ENCODE results near the gene LANCL2.

The LANCL2 gene

GRCh38 chr7:55436457-55436856, 71.3 kb downstream of the LANCL2 start:
- H3K4me3 ChIP-seq (ENCODE audit: insufficient read depth, low read depth, low read length) = no peak overlapping the region
- no peak overlapping the region for H3K27ac ChIP-seq (ENCODE audit: insufficient read depth, low read depth, low read length, poor library complexity, severe bottlenecking)
- no peaks in the 10 kb centered on the region for H3K27me3 ChIP-seq (ENCODE audit: control insufficient read depth, insufficient read depth, low read length, poor library complexity, severe bottlenecking)
- no peaks in the 10 kb centered on the region for H3K4me1 ChIP-seq (ENCODE audit: control insufficient read depth, insufficient read depth, low read length)
- no peaks in the 10 kb centered on the region for H3K36me3 ChIP-seq (ENCODE audit: control insufficient read depth, insufficient read depth, low read length)
- no peaks in the 10 kb centered on the region for H3K9me3 ChIP-seq (ENCODE audit: control insufficient read depth, low read length)
- WGBS, 2 experiments = 90 to 91% methylated on average over 10 of the region's 10 CpGs

DNA sequence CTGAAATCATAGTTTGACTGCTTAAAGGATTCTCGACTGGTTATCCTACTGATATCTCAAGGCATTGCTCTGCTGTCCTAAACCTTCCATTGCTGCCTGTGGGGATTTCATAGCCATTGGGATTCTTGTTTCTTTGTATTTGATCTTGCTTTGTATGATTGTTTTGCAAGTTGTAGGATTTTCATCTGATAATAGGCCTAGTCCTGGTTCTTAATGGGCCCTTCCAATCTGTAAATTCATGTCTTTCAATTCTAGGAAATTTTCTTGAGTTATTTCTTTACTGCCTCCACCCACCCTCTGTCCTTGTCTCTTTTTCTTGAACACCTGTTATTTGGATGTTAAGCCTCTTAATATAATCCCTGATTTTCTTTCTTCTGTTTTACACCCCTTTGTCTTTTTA, 72.2 kb downstream of the LANCL2 start:
- WGBS, 2 experiments = 88 to 93% methylated on average over 1 of the region's 1 CpG
- no peaks in the 10 kb centered on the region for H3K9me3 ChIP-seq (ENCODE audit: control insufficient read depth, low read length)
- H3K4me3 ChIP-seq (ENCODE audit: insufficient read depth, low read depth, low read length) = no peak overlapping the region
- no peak overlapping the region for H3K27ac ChIP-seq (ENCODE audit: insufficient read depth, low read depth, low read length, poor library complexity, severe bottlenecking)
- H3K27me3 ChIP-seq (ENCODE audit: control insufficient read depth, insufficient read depth, low read length, poor library complexity, severe bottlenecking) = no peaks in the 10 kb centered on the region
- no peaks in the 10 kb centered on the region for H3K36me3 ChIP-seq (ENCODE audit: control insufficient read depth, insufficient read depth, low read length)
- no peaks in the 10 kb centered on the region for H3K4me1 ChIP-seq (ENCODE audit: control insufficient read depth, insufficient read depth, low read length)

DNA sequence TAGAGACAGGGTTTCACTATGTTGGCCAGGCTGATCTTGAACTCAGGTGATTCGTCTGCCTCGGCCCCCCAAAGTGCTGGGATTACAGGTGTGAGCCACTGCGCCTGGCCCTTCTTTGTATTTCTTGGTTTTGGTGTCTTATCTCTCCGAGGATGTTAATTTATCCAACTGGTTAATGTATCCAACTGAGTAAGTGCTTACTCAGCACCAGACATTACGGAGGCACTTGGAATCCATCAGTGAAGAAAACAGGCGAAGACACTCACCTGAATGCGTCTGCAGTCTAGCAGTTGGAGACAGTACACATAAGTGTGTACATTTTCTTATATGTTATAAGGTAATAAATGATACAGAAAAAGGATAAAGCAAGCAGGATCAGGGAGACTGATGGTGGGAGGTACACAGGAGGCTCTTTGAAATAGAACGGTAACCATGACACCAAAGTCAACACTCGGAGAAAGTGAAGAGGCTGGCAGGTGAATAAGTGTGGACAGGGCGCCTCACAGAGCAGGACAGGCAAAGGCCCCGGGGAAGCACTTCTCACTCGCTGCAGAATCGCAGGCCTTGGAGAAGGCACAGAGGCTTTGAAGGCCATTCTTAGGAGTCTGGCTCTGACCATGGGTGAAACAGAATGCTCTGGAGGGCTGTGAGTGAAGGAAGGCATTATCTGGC, 73.1 kb downstream of the LANCL2 start:
- no peaks in the 10 kb centered on the region for H3K27me3 ChIP-seq (ENCODE audit: control insufficient read depth, insufficient read depth, low read length, poor library complexity, severe bottlenecking)
- H3K4me1 ChIP-seq (ENCODE audit: control insufficient read depth, insufficient read depth, low read length) = no peaks in the 10 kb centered on the region
- no peaks in the 10 kb centered on the region for H3K36me3 ChIP-seq (ENCODE audit: control insufficient read depth, insufficient read depth, low read length)
- H3K4me3 ChIP-seq (ENCODE audit: insufficient read depth, low read depth, low read length) = no peak overlapping the region
- no peaks in the 10 kb centered on the region for H3K9me3 ChIP-seq (ENCODE audit: control insufficient read depth, low read length)
- H3K27ac ChIP-seq (ENCODE audit: insufficient read depth, low read depth, low read length, poor library complexity, severe bottlenecking) = no peak overlapping the region
- WGBS, 2 experiments = 91 to 96% methylated on average over 13 of the region's 13 CpGs

- H3K4me3 ChIP-seq (ENCODE audit: insufficient read depth, low read depth, low read length) = no peak overlapping the region
- H3K36me3 ChIP-seq (ENCODE audit: control insufficient read depth, insufficient read depth, low read length) = no peaks in the 10 kb centered on the region
- whole genome bisulfite sequencing, 2 experiments = 82 to 85% methylated on average over 19 of the region's 19 CpGs
- no peak overlapping the region for H3K27ac ChIP-seq (ENCODE audit: insufficient read depth, low read depth, low read length, poor library complexity, severe bottlenecking)
- no peaks in the 10 kb centered on the region for H3K9me3 ChIP-seq (ENCODE audit: control insufficient read depth, low read length)
- no peaks in the 10 kb centered on the region for H3K4me1 ChIP-seq (ENCODE audit: control insufficient read depth, insufficient read depth, low read length)
- H3K27me3 ChIP-seq (ENCODE audit: control insufficient read depth, insufficient read depth, low read length, poor library complexity, severe bottlenecking) = no peaks in the 10 kb centered on the region
These were observed 73.8 kb downstream of the LANCL2 start for GRCh38 chr7:55438757-55439525.

DNA sequence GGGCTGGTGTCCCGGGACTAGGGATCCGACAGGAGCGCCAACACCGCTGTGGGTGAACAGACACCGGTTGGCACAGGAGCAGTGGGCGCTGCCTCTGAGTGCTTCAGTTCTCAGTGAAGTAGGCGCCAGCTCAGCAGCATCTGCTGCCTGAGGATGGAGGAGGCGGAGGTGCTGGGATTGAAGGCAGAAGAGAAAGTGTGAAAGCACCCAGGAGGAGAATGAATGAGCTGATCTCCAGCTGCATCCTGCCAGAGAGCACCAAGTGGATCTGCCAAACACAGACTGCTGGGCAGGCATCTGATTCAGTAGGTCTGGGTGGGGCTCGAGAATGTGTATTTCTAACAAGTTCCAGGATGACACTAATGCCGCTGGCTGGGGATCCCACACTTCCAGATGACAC, 74.5 kb downstream of the LANCL2 start:
- Histone ChIP-seq H3K9me3 (ENCODE audit: control insufficient read depth, low read length) (no peaks in the 10 kb centered on the region), H3K4me1 (ENCODE audit: control insufficient read depth, insufficient read depth, low read length) (no peaks in the 10 kb centered on the region), H3K27me3 (ENCODE audit: control insufficient read depth, insufficient read depth, low read length, poor library complexity, severe bottlenecking) (no peaks in the 10 kb centered on the region), H3K36me3 (ENCODE audit: control insufficient read depth, insufficient read depth, low read length) (no peaks in the 10 kb centered on the region), H3K27ac (ENCODE audit: insufficient read depth, low read depth, low read length, poor library complexity, severe bottlenecking) (no peak overlapping the region), H3K4me3 (ENCODE audit: insufficient read depth, low read depth, low read length) (no peak overlapping the region)
- 88 to 90% methylated on average over 10 of the region's 10 CpGs for WGBS, 2 experiments

DNA sequence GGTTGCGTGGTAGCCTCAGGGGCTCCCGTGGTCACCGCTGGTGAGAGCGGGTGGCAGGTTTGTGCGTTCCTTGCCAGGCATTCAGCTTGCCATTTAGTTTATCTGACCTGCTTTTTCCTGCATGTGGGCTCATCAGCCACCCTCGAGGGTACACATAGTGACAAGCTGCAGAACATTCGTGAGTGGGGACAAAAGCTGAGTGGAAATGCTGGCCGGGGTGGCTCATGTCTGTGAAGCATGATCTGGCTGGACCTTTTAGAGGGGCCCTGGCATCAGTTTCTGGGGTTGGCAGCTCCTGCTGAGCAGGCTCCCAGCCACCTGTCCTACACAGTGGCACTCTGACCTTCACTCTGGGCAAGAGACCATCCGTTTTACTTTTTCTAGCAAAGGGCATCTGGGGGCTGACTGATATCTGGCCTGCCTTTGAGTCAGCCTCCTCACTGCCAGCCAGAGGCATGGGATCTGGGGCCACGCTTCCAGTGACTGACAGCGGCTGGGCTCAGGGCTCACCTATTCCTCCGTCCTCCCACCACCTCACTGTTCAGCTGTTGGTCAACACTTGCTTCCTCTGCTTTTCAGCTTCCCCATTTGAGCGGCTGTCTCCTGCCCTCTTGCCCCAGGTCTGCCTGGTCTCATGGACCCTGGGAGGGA, 75.0 kb downstream of the LANCL2 start:
- 93% methylated on average over 13 of the region's 13 CpGs for WGBS, 2 experiments
- Histone ChIP-seq H3K9me3 (ENCODE audit: control insufficient read depth, low read length) (no peaks in the 10 kb centered on the region), H3K27ac (ENCODE audit: insufficient read depth, low read depth, low read length, poor library complexity, severe bottlenecking) (no peak overlapping the region), H3K27me3 (ENCODE audit: control insufficient read depth, insufficient read depth, low read length, poor library complexity, severe bottlenecking) (no peaks in the 10 kb centered on the region), H3K4me3 (ENCODE audit: insufficient read depth, low read depth, low read length) (no peak overlapping the region), H3K4me1 (ENCODE audit: control insufficient read depth, insufficient read depth, low read length) (no peaks in the 10 kb centered on the region), H3K36me3 (ENCODE audit: control insufficient read depth, insufficient read depth, low read length) (no peaks in the 10 kb centered on the region)

- H3K27ac ChIP-seq (ENCODE audit: insufficient read depth, low read depth, low read length, poor library complexity, severe bottlenecking) = no peak overlapping the region
- H3K4me1 ChIP-seq (ENCODE audit: control insufficient read depth, insufficient read depth, low read length) = no peaks in the 10 kb centered on the region
- no peaks in the 10 kb centered on the region for H3K27me3 ChIP-seq (ENCODE audit: control insufficient read depth, insufficient read depth, low read length, poor library complexity, severe bottlenecking)
- H3K4me3 ChIP-seq (ENCODE audit: insufficient read depth, low read depth, low read length) = no peak overlapping the region
- H3K9me3 ChIP-seq (ENCODE audit: control insufficient read depth, low read length) = no peaks in the 10 kb centered on the region
- WGBS, 2 experiments = 88 to 95% methylated on average over 5 of the region's 5 CpGs
- H3K36me3 ChIP-seq (ENCODE audit: control insufficient read depth, insufficient read depth, low read length) = no peaks in the 10 kb centered on the region
These were observed 75.9 kb downstream of the LANCL2 start for GRCh38 chr7:55441002-55441401.

DNA sequence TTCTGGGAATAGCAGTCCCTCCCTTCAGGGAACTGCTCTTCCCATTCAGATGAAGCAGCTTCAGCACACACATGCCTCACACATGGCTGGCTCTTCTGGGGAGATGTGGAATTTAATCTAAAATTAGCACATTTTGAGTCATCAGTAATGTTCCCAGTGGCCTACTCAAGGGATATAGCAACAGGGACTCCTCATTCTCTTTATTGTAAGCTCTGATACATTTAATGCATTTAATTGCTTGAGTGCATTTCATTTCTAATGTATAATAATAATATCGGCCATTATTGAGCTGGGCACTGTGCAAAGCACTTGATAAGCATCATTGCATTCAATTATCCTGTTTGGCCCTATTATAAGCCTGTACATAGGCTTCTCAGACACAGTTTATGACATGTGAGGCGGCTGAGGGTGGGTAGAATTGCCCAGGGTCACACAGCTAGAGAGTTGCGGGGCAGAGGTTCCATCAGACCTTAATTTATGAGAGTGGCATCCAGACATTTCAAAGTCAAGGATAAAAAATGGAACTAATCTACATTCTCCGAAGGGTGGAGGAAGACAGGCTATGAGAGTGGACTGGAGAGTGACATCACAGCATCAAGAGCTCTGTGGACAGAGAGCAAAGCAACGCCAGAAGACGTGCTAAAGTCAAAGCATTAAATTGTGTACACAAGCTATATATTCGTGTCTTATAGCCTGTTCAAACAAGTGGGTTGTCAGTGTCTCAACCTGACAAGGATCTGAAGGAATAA, 76.8 kb downstream of the LANCL2 start:
- no peak overlapping the region for H3K4me3 ChIP-seq (ENCODE audit: insufficient read depth, low read depth, low read length)
- no peaks in the 10 kb centered on the region for H3K4me1 ChIP-seq (ENCODE audit: control insufficient read depth, insufficient read depth, low read length)
- WGBS, 2 experiments = 91 to 97% methylated on average over 7 of the region's 7 CpGs
- H3K9me3 ChIP-seq (ENCODE audit: control insufficient read depth, low read length) = no peaks in the 10 kb centered on the region
- H3K27me3 ChIP-seq (ENCODE audit: control insufficient read depth, insufficient read depth, low read length, poor library complexity, severe bottlenecking) = no peaks in the 10 kb centered on the region
- H3K27ac ChIP-seq (ENCODE audit: insufficient read depth, low read depth, low read length, poor library complexity, severe bottlenecking) = no peak overlapping the region
- H3K36me3 ChIP-seq (ENCODE audit: control insufficient read depth, insufficient read depth, low read length) = no peaks in the 10 kb centered on the region

GRCh38 chr7:55444786-55445185, 79.6 kb downstream of the LANCL2 start:
- no peaks in the 10 kb centered on the region for H3K4me1 ChIP-seq (ENCODE audit: control insufficient read depth, insufficient read depth, low read length)
- no peaks in the 10 kb centered on the region for H3K36me3 ChIP-seq (ENCODE audit: control insufficient read depth, insufficient read depth, low read length)
- H3K4me3 ChIP-seq (ENCODE audit: insufficient read depth, low read depth, low read length) = no peak overlapping the region
- no peaks in the 10 kb centered on the region for H3K9me3 ChIP-seq (ENCODE audit: control insufficient read depth, low read length)
- H3K27ac ChIP-seq (ENCODE audit: insufficient read depth, low read depth, low read length, poor library complexity, severe bottlenecking) = no peak overlapping the region
- WGBS, 2 experiments = 71 to 89% methylated on average over 1 of the region's 1 CpG
- H3K27me3 ChIP-seq (ENCODE audit: control insufficient read depth, insufficient read depth, low read length, poor library complexity, severe bottlenecking) = no peaks in the 10 kb centered on the region

GRCh38 chr7:55448526-55448925, 83.4 kb downstream of the LANCL2 start:
- Histone ChIP-seq H3K9me3 (ENCODE audit: control insufficient read depth, low read length) (no peaks in the 10 kb centered on the region), H3K27me3 (ENCODE audit: control insufficient read depth, insufficient read depth, low read length, poor library complexity, severe bottlenecking) (no peaks in the 10 kb centered on the region), H3K4me1 (ENCODE audit: control insufficient read depth, insufficient read depth, low read length) (no peaks in the 10 kb centered on the region), H3K27ac (ENCODE audit: insufficient read depth, low read depth, low read length, poor library complexity, severe bottlenecking) (no peak overlapping the region), H3K4me3 (ENCODE audit: insufficient read depth, low read depth, low read length) (no peak overlapping the region), H3K36me3 (ENCODE audit: control insufficient read depth, insufficient read depth, low read length) (no peaks in the 10 kb centered on the region)
- WGBS, 2 experiments = 95 to 96% methylated on average over 19 to 22 of the region's 22 CpGs

Data from ectodermal cell (in vitro differentiated cells).